Pancreas (tissue), 10 donors: ENCODE data around the gene SMARCD1. TPM values are rescaled to one million over a fixed set of nuclear protein-coding genes. Genes with fewer than 3 reads are reported as not detected.

ENCODE experiments used
- ATAC-seq, 4 donors: fragments of 200-7000 bp; cut with Tn5 transposase; one replicate each; pipeline versions ENCODE4 v1.8.0 to v1.9.1; 2020; ENCODE audit warnings: mild to moderate bottlenecking in 4 of 4, moderate library complexity in 4 of 4
- DNase-seq, 6 donors: peaks; one replicate each; pipeline ENCODE4 v3.0.0-alpha.2; 2020
- FAIRE-seq: peaks from 2 replicates; lab custom pipeline; 2012; peaks lifted over from hg19 to GRCh38; lab: Jason Lieb, UNC
- H3K27ac ChIP-seq, 4 donors: fragments of 200-600 bp; sonication (generic); 1 replicate in 3 of 4; 2 replicates in 1 of 4; pipeline versions ENCODE4 v1.5.0 to v1.8.0; 2020
- H3K27me3 ChIP-seq, 4 donors: fragments of 200-600 bp; one replicate each; pipeline ENCODE4 v1.8.0; 2021
- H3K36me3 ChIP-seq, 3 donors: fragments of 200-600 bp; sonication (generic) in 1 of 3; one replicate each; pipeline versions ENCODE4 v1.5.0 to v1.8.0; 2020 to 2021
- H3K4me1 ChIP-seq, 3 donors: fragments of 200-600 bp; one replicate each; pipeline ENCODE4 v1.8.0; 2021
- H3K4me3 ChIP-seq, 4 donors: fragments of 200-600 bp; sonication (generic) in 2 of 4; one replicate each; pipeline versions ENCODE4 v1.5.0 to v1.8.0; 2020 to 2021
- H3K9me3 ChIP-seq, 4 donors: fragments of 200-600 bp; one replicate each; pipeline ENCODE4 v1.8.0; 2021
- CTCF ChIP-seq, 4 donors: fragments of 200-600 bp; sonication (generic) in 3 of 4; IDR thresholded peaks; one replicate each; pipeline versions ENCODE4 v1.5.0 to v1.8.0; 2021; ENCODE audit warnings: antibody characterized with exemption in 4 of 4
- WGBS, 2 donors: extraction: QIAGEN DNeasy Blood & Tissue Kit; methylation state at CpG; one replicate each; pipeline ENCODE4 v1.1.7; 2013; 5-methylcytosine and 5-hydroxymethylcytosine counted together
- intact Hi-C, 3 donors: fragments of 100-400 bp; cut with DNase I; formaldehyde crosslinking; loops; one replicate each; pipeline versions ENCODE4 v1.11.1 to v1.14.2; 2022
- polyA plus RNA-seq, 2 donors: library from polyadenylated mRNA; stranded (reverse); fragments of 200-250 nt; gene quantifications; one replicate each; pipeline ENCODE4 v1.2.3, GENCODE V29; 2013
- total RNA-seq, 6 donors: library from RNA; stranded (reverse); fragmentation: NEBNext Ultra II Directional in 4 of 6; extraction: Animal tissue kit (Norgen Biotek cat#: 25700) in 4 of 6; gene quantifications; one replicate each; pipeline versions ENCODE4 v1.2.1 to v1.2.4, GENCODE V29; 2021 to 2023
- donor health status: healthy with polysubstance abuse.
- donor health status: DM: no; HTN: no; CAD: no; lungs with moderate emphysema.
- donor health status: DM: no; HTN: no; CAD: no.
- donor health status: control.
- donor health status: control.
- donor health status: Bipolar disorder and iron deficiency.
- donor health status: DM: yes; HTN: yes; CAD: no.
- donor health status: DM: no; HTN: no; CAD: no.
- donor health status: DM: no; HTN: no; CAD: no.
- donor health status: DM: yes; HTN: yes; CAD: no.

The SMARCD1 gene
- total RNA-seq (10 to 100 TPM; 13.7 to 22.8 (median 15.4) TPM), polyA plus RNA-seq (10 to 100 TPM; 12.5 to 22.6 TPM)

- peak within 1 kb of the TSS; percentile 68 to 98 (median 86) for H3K4me3 ChIP-seq
- peaks cover 0 to 3% (median 0%) of the 10 kb centered on the region in 3 donors for H3K4me1 ChIP-seq
- no peaks in the 10 kb centered on the region for H3K27me3 ChIP-seq
- DNase-seq (peak; percentile 86 to 96 (median 89)), ATAC-seq (peak; percentile 92 to 94 (median 93)), FAIRE-seq (no peak)
- 0 to 1% methylated on average over 52 to 69 of the region's 69 CpGs for WGBS, 2 donors
- peak within 1 kb of the TSS; percentile 89 to 95 (median 93) for H3K27ac ChIP-seq
- no peaks in the 10 kb centered on the region for H3K9me3 ChIP-seq
- H3K36me3 ChIP-seq: peaks cover 6 to 8% (median 7%) of the 10 kb centered on the region in 3 donors
- intact Hi-C loops: loop anchor here in 1 of 3 donors (5.0 kb wide), 1 partner anchor 92 kb away; no protein-coding TSS in a partner anchor
- TF ChIP-seq CTCF (IDR thresholded peaks at IDR 0.05): no peak
Measured at GRCh38 chr12:50084775-50085614, at the start of gene SMARCD1. Gene SMARCD1 (plus strand): TSS chr12:50085342. CDS start chr12:50085370, 28 bp downstream.

GRCh38 chr12:50038336-50038735 is 46.8 kb upstream of the SMARCD1 start:
- intact Hi-C loops: no loop called here
- Histone ChIP-seq H3K4me1 (no peaks in the 10 kb centered on the region), H3K4me3 (no peak overlapping the region), H3K27me3 (no peaks in the 10 kb centered on the region), H3K9me3 (no peaks in the 10 kb centered on the region), H3K36me3 (no peaks in the 10 kb centered on the region), H3K27ac (no peak overlapping the region)
- 78 to 82% methylated on average over 4 of the region's 4 CpGs for WGBS, 2 donors
- DNase-seq: no peak
- no peak for FAIRE-seq
- TF ChIP-seq CTCF (IDR thresholded peaks at IDR 0.05): no peak
- ATAC-seq: no peak

- WGBS, 2 donors: 42% methylated on average over 9 of the region's 9 CpGs
- Histone ChIP-seq H3K27ac (no peak overlapping the region), H3K9me3 (no peaks in the 10 kb centered on the region), H3K36me3 (no peaks in the 10 kb centered on the region), H3K27me3 (no peaks in the 10 kb centered on the region), H3K4me3 (no peak overlapping the region), H3K4me1 (no peaks in the 10 kb centered on the region)
- intact Hi-C loops: no loop called here
- no peak for FAIRE-seq
- peak; percentile 92 to 97 (median 94) for TF ChIP-seq CTCF (IDR thresholded peaks at IDR 0.05)
- DNase-seq: peak; percentile 59 to 98 (median 84)
- peak; percentile 83 to 97 (median 95) for ATAC-seq
Measured at GRCh38 chr12:50039151-50039835, 45.8 kb upstream of the SMARCD1 start.

GRCh38 chr12:50040657-50041056 is 44.5 kb upstream of the SMARCD1 start:
- Histone ChIP-seq H3K4me3 (no peak overlapping the region), H3K4me1 (no peaks in the 10 kb centered on the region), H3K9me3 (no peaks in the 10 kb centered on the region), H3K36me3 (no peaks in the 10 kb centered on the region), H3K27me3 (no peaks in the 10 kb centered on the region), H3K27ac (no peak overlapping the region)
- intact Hi-C loops: no loop called here
- ATAC-seq (no peak), DNase-seq (no peak), FAIRE-seq (no peak)
- WGBS, 2 donors: 57% methylated on average over 4 of the region's 4 CpGs
- no peak for TF ChIP-seq CTCF (IDR thresholded peaks at IDR 0.05)
